K562 (cell line): ENCODE results near the gene ZNF330. TPM values are rescaled to one million over a fixed set of nuclear protein-coding genes. Genes with fewer than 3 reads are reported as not detected.

Source experiments
- ASH1L ChIP-seq: fragments of 450-650 bp; IDR thresholded peaks from 2 replicates; pipeline ENCODE4 v1.6.1; 2018; ENCODE audit warnings: borderline replicate concordance, mild to moderate bottlenecking, low read depth; ENCODE audit not compliant: partially characterized antibody
- GTF2F1 ChIP-seq: IDR thresholded peaks from 2 replicates; pipeline ENCODE4 v1.6.1; 2011; ENCODE audit warnings: low read depth, low read length, improper control_type of control experiment
- HMG20B ChIP-seq: fragments of 250-450 bp; sonication (Bioruptor Pico); IDR thresholded peaks from 2 replicates; pipeline ENCODE4 v1.5.0; 2021; ENCODE audit warnings: mild to moderate bottlenecking
- HNRNPL ChIP-seq: fragments of 200-400 bp; formaldehyde crosslinking; IDR thresholded peaks from 2 replicates; pipeline ENCODE4 v1.6.1; 2017; ENCODE audit warnings: low read depth, mild to moderate bottlenecking, low read length
- MCM3 ChIP-seq: fragments of 450-650 bp; IDR thresholded peaks from 2 replicates; pipeline ENCODE4 v1.6.1; 2016
- SIRT6 ChIP-seq: IDR thresholded peaks from one replicate; pipeline ENCODE4 v1.6.1; 2012; ENCODE audit warnings: low read depth, mild to moderate bottlenecking, control low read depth, inconsistent platforms, low read length, moderate library complexity
- YY1 ChIP-seq, 3 experiments: IDR thresholded peaks; 2 replicates each; pipeline ENCODE4 v1.6.1; 2011; ENCODE audit warnings: low read length in 2 of 3, mild to moderate bottlenecking in 2 of 3, moderate library complexity in 2 of 3, borderline replicate concordance in 1 of 3, control low read depth in 1 of 3, low read depth in 1 of 3; ENCODE audit not compliant: insufficient read depth in 3 of 3, insufficient replicate concordance in 2 of 3, control insufficient read depth in 1 of 3, insufficient read length in 1 of 3; ENCODE audit errors: extremely low read depth in 1 of 3
- polyA plus RNA-seq, 8 experiments: library from polyadenylated mRNA; depleted of rRNA in 4 of 8; stranded (reverse) in 5 of 8; unstranded in 3 of 8; fragments of >200 nt; fragmentation: Nextera tagmentation in 2 of 8; fragmentation: Illumina TruSeq in 1 of 8; extraction: Ambion mirVana in 2 of 8; extraction: Trizol in 1 of 8; gene quantifications; 2 replicates each; pipeline versions ENCODE4 v1.2.1 to v1.2.3, GENCODE V29; 2011 to 2014; ENCODE audit warnings: inconsistent platforms in 1 of 8, missing spikeins in 1 of 8
- total RNA-seq, 7 experiments: library from RNA; depleted of rRNA in 6 of 7; stranded (reverse); fragments of >200 nt in 6 of 7; fragmentation: Illumina TruSeq in 2 of 7; extraction: Trizol in 2 of 7; gene quantifications; 2 replicates each; pipeline versions ENCODE4 v1.2.1 to v1.2.3, GENCODE V29; 2011 to 2021; ENCODE audit warnings: low replicate concordance in 1 of 7
- TF ChIP-seq, protein P1 (sequence below): fragments of 250-450 bp; sonication (Bioruptor Pico); IDR thresholded peaks from 2 replicates; pipeline ENCODE4 v1.9.0; 2021; ENCODE audit warnings: mild to moderate bottlenecking, inconsistent platforms
- TF ChIP-seq, protein P2 (sequence below): fragments of 450-650 bp; formaldehyde crosslinking; IDR thresholded peaks from 2 replicates; pipeline ENCODE4 v1.4.0; 2020; ENCODE audit warnings: mild to moderate bottlenecking, moderate library complexity
- TF ChIP-seq, protein P3 (sequence below): sonication (generic); formaldehyde crosslinking; IDR thresholded peaks from 2 replicates; pipeline ENCODE4 v1.8.0; 2022; ENCODE audit warnings: mild to moderate bottlenecking, missing genetic modification reagents
- TF ChIP-seq, protein P4 (sequence below): fragments of 450-650 bp; conservative IDR thresholded peaks from 2 replicates; pipeline ENCODE4 v1.6.1; 2016; ENCODE audit warnings: missing genetic modification characterization, low read depth, mild to moderate bottlenecking, missing compliant biosample characterization, moderate library complexity
- TF ChIP-seq, protein P5 (sequence below): fragments of 450-650 bp; IDR thresholded peaks from 2 replicates; pipeline ENCODE4 v1.7.0; 2016; ENCODE audit warnings: borderline replicate concordance

Gene ZNF330
- total and polyA plus RNA-seq, 9 of the 15 experiments (the other 6 are each of a cell fraction or from before 2014, with no cell fraction given), result 70.0 to 115 (median 92.0) TPM

DNA sequence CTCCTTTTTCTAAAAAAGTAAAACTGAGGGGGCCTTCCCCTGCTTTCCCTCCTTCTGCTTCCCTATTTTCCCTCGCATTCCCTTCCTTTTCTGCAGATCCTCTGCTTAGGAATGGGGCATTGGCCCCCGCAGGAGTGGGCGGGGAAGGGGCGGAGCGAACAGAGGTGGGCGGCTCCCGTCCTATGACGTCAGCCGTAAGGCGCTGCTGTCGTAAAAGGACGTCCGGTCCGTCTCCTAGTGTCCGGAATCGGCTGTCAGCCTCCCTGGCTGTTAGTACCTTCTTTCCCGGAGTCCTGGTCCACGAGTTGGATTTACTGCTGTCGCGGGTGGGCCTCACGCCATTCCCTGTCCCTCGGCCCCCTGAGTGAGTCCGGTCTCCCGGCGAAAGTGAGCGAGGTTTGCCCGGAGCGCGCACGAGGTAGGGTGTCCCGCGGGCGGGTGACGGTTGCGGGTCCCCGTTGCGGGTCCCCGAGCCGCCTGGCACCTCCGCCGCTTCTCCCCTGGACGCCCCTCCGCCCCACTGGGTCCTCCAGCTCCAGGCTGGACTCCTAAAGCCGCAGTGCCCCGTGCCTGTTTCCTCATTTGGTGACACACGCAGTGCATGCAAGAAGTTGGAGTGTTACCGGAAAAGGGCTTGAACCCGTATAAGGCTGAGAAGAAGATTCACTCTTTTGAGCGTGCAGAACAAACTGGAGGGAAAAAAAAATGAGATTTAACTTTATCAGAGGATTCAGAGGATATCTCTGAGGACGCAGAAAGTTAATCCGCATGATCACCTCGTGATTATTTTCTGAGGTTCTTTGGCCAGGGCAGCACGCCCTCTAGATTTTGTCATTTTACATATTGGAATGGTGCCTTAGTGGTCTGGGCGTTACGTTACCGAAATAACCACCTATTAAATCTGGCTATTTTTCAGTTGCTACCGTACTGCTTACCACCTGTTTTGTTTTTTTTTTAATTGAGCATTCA lies at the start of gene ZNF330 (continued):
- TF ChIP-seq, protein P1, sequence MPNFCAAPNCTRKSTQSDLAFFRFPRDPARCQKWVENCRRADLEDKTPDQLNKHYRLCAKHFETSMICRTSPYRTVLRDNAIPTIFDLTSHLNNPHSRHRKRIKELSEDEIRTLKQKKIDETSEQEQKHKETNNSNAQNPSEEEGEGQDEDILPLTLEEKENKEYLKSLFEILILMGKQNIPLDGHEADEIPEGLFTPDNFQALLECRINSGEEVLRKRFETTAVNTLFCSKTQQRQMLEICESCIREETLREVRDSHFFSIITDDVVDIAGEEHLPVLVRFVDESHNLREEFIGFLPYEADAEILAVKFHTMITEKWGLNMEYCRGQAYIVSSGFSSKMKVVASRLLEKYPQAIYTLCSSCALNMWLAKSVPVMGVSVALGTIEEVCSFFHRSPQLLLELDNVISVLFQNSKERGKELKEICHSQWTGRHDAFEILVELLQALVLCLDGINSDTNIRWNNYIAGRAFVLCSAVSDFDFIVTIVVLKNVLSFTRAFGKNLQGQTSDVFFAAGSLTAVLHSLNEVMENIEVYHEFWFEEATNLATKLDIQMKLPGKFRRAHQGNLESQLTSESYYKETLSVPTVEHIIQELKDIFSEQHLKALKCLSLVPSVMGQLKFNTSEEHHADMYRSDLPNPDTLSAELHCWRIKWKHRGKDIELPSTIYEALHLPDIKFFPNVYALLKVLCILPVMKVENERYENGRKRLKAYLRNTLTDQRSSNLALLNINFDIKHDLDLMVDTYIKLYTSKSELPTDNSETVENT, result no peak
- TF ChIP-seq SIRT6 (no peak), GTF2F1 (no peak), HNRNPL (no peak), HMG20B (no peak), ASH1L (no peak), YY1 (IDR thresholded peaks at IDR 0.05; ENCODE audit: borderline replicate concordance in 1 of 3, control insufficient read depth in 1 of 3, extremely low read depth in 1 of 3, insufficient read depth in 3 of 3, insufficient read length in 1 of 3, insufficient replicate concordance in 2 of 3, low read depth in 1 of 3, low read length in 2 of 3) (no peak), MCM3 (no peak)
- TF ChIP-seq, protein P2, sequence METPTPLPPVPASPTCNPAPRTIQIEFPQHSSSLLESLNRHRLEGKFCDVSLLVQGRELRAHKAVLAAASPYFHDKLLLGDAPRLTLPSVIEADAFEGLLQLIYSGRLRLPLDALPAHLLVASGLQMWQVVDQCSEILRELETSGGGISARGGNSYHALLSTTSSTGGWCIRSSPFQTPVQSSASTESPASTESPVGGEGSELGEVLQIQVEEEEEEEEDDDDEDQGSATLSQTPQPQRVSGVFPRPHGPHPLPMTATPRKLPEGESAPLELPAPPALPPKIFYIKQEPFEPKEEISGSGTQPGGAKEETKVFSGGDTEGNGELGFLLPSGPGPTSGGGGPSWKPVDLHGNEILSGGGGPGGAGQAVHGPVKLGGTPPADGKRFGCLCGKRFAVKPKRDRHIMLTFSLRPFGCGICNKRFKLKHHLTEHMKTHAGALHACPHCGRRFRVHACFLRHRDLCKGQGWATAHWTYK (CRISPR knock-in tag), result no peak
- TF ChIP-seq, protein P3, sequence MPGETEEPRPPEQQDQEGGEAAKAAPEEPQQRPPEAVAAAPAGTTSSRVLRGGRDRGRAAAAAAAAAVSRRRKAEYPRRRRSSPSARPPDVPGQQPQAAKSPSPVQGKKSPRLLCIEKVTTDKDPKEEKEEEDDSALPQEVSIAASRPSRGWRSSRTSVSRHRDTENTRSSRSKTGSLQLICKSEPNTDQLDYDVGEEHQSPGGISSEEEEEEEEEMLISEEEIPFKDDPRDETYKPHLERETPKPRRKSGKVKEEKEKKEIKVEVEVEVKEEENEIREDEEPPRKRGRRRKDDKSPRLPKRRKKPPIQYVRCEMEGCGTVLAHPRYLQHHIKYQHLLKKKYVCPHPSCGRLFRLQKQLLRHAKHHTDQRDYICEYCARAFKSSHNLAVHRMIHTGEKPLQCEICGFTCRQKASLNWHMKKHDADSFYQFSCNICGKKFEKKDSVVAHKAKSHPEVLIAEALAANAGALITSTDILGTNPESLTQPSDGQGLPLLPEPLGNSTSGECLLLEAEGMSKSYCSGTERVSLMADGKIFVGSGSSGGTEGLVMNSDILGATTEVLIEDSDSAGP (CRISPR knock-in tag), result no peak
- TF ChIP-seq, protein P4, sequence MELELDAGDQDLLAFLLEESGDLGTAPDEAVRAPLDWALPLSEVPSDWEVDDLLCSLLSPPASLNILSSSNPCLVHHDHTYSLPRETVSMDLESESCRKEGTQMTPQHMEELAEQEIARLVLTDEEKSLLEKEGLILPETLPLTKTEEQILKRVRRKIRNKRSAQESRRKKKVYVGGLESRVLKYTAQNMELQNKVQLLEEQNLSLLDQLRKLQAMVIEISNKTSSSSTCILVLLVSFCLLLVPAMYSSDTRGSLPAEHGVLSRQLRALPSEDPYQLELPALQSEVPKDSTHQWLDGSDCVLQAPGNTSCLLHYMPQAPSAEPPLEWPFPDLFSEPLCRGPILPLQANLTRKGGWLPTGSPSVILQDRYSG (tag), result no peak
- TF ChIP-seq, protein P5, sequence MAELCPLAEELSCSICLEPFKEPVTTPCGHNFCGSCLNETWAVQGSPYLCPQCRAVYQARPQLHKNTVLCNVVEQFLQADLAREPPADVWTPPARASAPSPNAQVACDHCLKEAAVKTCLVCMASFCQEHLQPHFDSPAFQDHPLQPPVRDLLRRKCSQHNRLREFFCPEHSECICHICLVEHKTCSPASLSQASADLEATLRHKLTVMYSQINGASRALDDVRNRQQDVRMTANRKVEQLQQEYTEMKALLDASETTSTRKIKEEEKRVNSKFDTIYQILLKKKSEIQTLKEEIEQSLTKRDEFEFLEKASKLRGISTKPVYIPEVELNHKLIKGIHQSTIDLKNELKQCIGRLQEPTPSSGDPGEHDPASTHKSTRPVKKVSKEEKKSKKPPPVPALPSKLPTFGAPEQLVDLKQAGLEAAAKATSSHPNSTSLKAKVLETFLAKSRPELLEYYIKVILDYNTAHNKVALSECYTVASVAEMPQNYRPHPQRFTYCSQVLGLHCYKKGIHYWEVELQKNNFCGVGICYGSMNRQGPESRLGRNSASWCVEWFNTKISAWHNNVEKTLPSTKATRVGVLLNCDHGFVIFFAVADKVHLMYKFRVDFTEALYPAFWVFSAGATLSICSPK, result no peak
